CD8-positive, alpha-beta memory T cell (primary cell): ENCODE results near the gene ZNF683. TPM values are rescaled to one million over a fixed set of nuclear protein-coding genes. Genes with fewer than 3 reads are reported as not detected.

ENCODE experiments used
- CTCF ChIA-PET: fragments of 350-600 bp; sonication (Branson Sonifier 250); formaldehyde crosslinking; loops from one replicate; lab custom pipeline; 2021; ENCODE audit warnings: antibody characterized with exemption; lab: Charles Lee
- POLR2A ChIA-PET: fragments of 350-600 bp; sonication (Branson Sonifier 250); formaldehyde crosslinking; loops from one replicate; lab custom pipeline; 2021; ENCODE audit warnings: antibody characterized with exemption; lab: Charles Lee
- DNase-seq, 5 donors: peaks; one replicate each; pipeline versions ENCODE4 v3.0.0 to v3.0.0-alpha.2; 2020 to 2022; ENCODE audit warnings: mixed read lengths in 1 of 5
- H3K27ac ChIP-seq: one replicate; pipeline ENCODE4 v1.7.0; 2013; ENCODE audit warnings: low read depth, mild to moderate bottlenecking, low read length, moderate library complexity
- H3K27me3 ChIP-seq: 2 replicates; pipeline ENCODE4 v1.7.0; 2013; ENCODE audit warnings: low read length, mild to moderate bottlenecking; ENCODE audit not compliant: insufficient read depth, poor library complexity, severe bottlenecking
- H3K36me3 ChIP-seq: 2 replicates; pipeline ENCODE4 v1.7.0; 2013; ENCODE audit warnings: mild to moderate bottlenecking, low read length, moderate library complexity; ENCODE audit not compliant: insufficient read depth
- H3K4me1 ChIP-seq: 2 replicates; pipeline ENCODE4 v1.7.0; 2013; ENCODE audit warnings: mild to moderate bottlenecking, low read length, moderate library complexity; ENCODE audit not compliant: insufficient read depth
- H3K4me3 ChIP-seq: 2 replicates; pipeline ENCODE4 v1.7.0; 2013; ENCODE audit warnings: mild to moderate bottlenecking, low read length
- H3K9me3 ChIP-seq: 2 replicates; pipeline ENCODE4 v1.7.0; 2013; ENCODE audit warnings: mild to moderate bottlenecking, low read length
- H3K27ac Mint-ChIP-seq, 8 donors: one replicate each; pipeline ENCODE4 v1.8.0; 2020 to 2021; ENCODE audit warnings: mixed read lengths in 8 of 8, mild to moderate bottlenecking in 6 of 8, inconsistent platforms in 3 of 8, moderate library complexity in 3 of 8
- H3K27me3 Mint-ChIP-seq, 2 donors: one replicate each; pipeline ENCODE4 v1.8.0; 2020 to 2021; ENCODE audit warnings: mixed read lengths in 2 of 2, mild to moderate bottlenecking in 1 of 2, moderate library complexity in 1 of 2
- H3K36me3 Mint-ChIP-seq, 3 donors: one replicate each; pipeline ENCODE4 v1.8.0; 2020 to 2021; ENCODE audit warnings: mixed read lengths in 3 of 3, inconsistent platforms in 1 of 3, mild to moderate bottlenecking in 1 of 3
- H3K4me1 Mint-ChIP-seq, 3 donors: one replicate each; pipeline ENCODE4 v1.8.0; 2020 to 2021; ENCODE audit warnings: mixed read lengths in 3 of 3, inconsistent platforms in 1 of 3, mild to moderate bottlenecking in 1 of 3
- H3K4me3 Mint-ChIP-seq, 7 donors: one replicate each; pipeline ENCODE4 v1.8.0; 2020 to 2021; ENCODE audit warnings: mixed read lengths in 7 of 7, mild to moderate bottlenecking in 6 of 7, moderate library complexity in 4 of 7, inconsistent platforms in 2 of 7
- H3K9me3 Mint-ChIP-seq, 5 donors: one replicate each; pipeline ENCODE4 v1.8.0; 2020 to 2022; ENCODE audit warnings: mixed read lengths in 5 of 5, mild to moderate bottlenecking in 3 of 5, moderate library complexity in 2 of 5, inconsistent platforms in 1 of 5
- polyA plus RNA-seq: library from polyadenylated mRNA; unstranded; fragments of 300-500 nt; fragmentation: Illumina TruSeq; gene quantifications from one replicate; pipeline ENCODE4 v1.2.3, GENCODE V29; 2021
- total RNA-seq, 2 experiments: library from RNA; stranded (reverse); gene quantifications; one replicate each; pipeline ENCODE4 v1.2.3, GENCODE V29; 2021

Gene ZNF683
- total and polyA plus RNA-seq, 3 experiments from 2014 or later = 2.4 to 205 (median 2.7) TPM

DNA sequence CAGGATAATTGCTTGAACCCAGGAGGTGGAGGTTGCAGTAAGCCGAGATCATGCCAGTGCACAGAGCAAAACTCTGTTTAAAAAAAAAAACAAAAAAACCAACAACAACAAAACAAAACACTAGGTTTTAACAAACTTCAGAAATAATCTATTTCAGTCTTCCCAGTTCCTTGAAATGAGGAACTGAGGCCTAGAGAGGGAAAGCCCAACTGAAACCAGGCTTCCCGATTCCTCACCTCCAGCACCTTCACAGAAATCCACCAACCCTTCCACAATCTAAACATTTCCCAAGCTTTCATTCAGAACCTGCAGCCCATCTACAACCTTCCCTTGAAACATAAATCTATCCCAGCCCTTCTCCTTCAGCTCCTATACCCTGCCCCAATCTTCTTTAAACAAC is 55.4 kb downstream of the ZNF683 start:
- POLR2A ChIA-PET = interaction anchor here (0.6 to 10.4 kb wide), 6 partner anchors 10 to 47 kb away, joined by 3 to 287 read pairs (median 11); partner anchors contain the start of genes SH3BGRL3 and UBXN11
- H3K36me3 Mint-ChIP-seq = peaks cover 6 to 38% (median 15%) of the 10 kb centered on the region in 3 donors
- H3K27ac Mint-ChIP-seq = peak overlapping the region in 7 of 8 donors; percentile 55 to 96 (median 89)
- peaks cover 67 to 77% (median 69%) of the 10 kb centered on the region in 3 donors for H3K4me1 Mint-ChIP-seq
- no peaks in the 10 kb centered on the region for H3K27me3 ChIP-seq
- no peaks in the 10 kb centered on the region for H3K9me3 ChIP-seq
- H3K4me3 ChIP-seq = peak overlapping the region; percentile 93
- peak overlapping the region; percentile 81 to 99 (median 92) for H3K4me3 Mint-ChIP-seq
- DNase-seq = no peak
- H3K27me3 Mint-ChIP-seq = peaks cover 0 to 2% of the 10 kb centered on the region in 2 donors
- peaks cover 20% of the 10 kb centered on the region for H3K36me3 ChIP-seq
- H3K4me1 ChIP-seq = peaks cover 64% of the 10 kb centered on the region
- peak overlapping the region; percentile 52 for H3K27ac ChIP-seq
- H3K9me3 Mint-ChIP-seq = no peaks in the 10 kb centered on the region
- CTCF ChIA-PET = interaction anchor here (1.0 to 32.6 kb wide), 9 partner anchors 8 to 172 kb away, joined by 3 to 840 read pairs (median 5); partner anchors contain the start of genes C1orf232, SH3BGRL3, UBXN11 and ZNF593

DNA sequence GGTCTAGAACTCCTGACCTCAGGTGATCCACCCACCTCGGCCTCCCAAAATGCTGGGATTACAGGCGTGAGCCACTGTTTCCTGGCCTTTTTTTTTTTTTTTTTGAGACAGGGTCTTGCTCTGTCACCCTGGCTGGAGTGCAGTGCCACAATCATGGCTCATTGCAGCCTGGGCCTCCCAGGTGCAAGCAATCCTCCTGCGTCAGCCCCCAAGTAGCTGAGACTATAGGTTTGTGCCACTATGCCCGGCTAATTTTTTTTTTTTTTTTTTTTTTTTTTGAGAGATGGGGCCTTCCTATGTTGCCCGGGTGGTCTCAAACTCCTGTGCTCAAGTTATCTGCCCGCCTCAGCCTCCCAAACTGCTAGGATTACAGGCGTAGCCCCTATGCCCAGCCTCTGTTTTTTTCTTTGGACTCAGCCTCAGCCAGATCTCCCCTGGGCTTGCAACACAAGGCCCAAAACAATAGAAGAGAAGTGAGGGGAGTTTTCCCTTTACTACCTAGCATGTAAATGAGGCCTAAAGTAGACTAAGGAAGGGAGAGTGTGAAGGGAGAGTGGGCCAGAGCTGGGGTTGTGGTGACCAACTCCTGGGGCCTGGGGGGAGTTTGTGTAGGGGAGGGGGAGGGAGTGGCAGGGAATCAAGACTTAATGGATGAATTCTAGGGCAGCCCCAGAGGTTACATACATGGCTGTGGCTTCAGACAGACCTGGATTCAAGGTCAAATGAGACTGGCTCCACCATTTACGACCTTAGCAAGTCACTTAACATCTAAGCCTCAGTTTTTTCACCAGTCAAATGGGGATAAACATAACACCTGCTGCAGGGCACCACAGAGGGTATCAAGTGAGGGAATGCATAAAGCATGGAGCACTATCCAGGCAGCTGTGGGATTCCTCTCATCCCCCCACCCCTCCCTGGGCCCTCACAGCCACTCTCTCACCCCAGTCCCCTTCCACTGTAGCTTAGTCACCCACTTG is 56.4 kb downstream of the ZNF683 start:
- no peaks in the 10 kb centered on the region for H3K9me3 Mint-ChIP-seq
- POLR2A ChIA-PET = interaction anchor here (0.6 to 10.4 kb wide), 4 partner anchors 28 to 45 kb away, joined by 3 to 287 read pairs (median 54); partner anchors contain the start of gene SH3BGRL3
- no peak overlapping the region for H3K4me3 ChIP-seq
- DNase-seq = no peak
- peak overlapping the region; percentile 46 to 97 (median 89) for H3K4me3 Mint-ChIP-seq
- H3K9me3 ChIP-seq = no peaks in the 10 kb centered on the region
- peaks cover 0 to 2% of the 10 kb centered on the region in 2 donors for H3K27me3 Mint-ChIP-seq
- H3K4me1 Mint-ChIP-seq = peaks cover 64 to 71% (median 67%) of the 10 kb centered on the region in 3 donors
- peaks cover 2 to 29% (median 9%) of the 10 kb centered on the region in 3 donors for H3K36me3 Mint-ChIP-seq
- CTCF ChIA-PET = interaction anchor here (0.9 to 32.6 kb wide), 8 partner anchors 8 to 173 kb away, joined by 3 to 840 read pairs (median 5); partner anchors contain the start of genes SH3BGRL3 and UBXN11
- peaks cover 54% of the 10 kb centered on the region for H3K4me1 ChIP-seq
- peak overlapping the region; percentile 52 for H3K27ac ChIP-seq
- H3K27ac Mint-ChIP-seq = peak overlapping the region; percentile 14 to 94 (median 71)
- peaks cover 12% of the 10 kb centered on the region for H3K36me3 ChIP-seq
- H3K27me3 ChIP-seq = no peaks in the 10 kb centered on the region

DNA sequence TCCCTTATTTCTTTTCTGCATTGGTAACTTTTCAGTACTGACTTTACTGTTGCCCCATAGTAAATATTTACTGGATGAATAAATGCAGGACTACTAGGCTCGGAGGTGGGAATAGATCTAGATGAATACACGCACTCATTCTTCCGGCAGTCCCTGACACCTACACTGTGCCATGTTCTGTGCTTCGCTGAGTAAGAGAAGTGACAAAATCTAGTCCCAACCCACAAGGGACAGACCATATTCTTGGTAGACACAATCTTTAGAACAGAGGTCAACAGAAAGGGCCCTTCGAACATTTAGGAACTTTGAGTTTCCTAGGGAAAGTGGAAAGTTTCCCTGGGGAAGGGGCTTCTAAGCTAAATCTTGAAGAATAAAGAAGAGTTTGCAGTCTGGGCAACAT is 58.0 kb downstream of the ZNF683 start:
- no peaks in the 10 kb centered on the region for H3K27me3 ChIP-seq
- no peaks in the 10 kb centered on the region for H3K36me3 ChIP-seq
- Mint-ChIP-seq H3K36me3 (peaks cover 0 to 17% (median 6%) of the 10 kb centered on the region in 3 donors), H3K4me3 (peak overlapping the region; percentile 61 to 83 (median 76)), H3K9me3 (no peaks in the 10 kb centered on the region), H3K27ac (peak overlapping the region in 7 of 8 donors; percentile 39 to 95 (median 90)), H3K4me1 (peaks cover 52 to 56% (median 55%) of the 10 kb centered on the region in 3 donors), H3K27me3 (peaks cover 0 to 2% of the 10 kb centered on the region in 2 donors)
- no peak overlapping the region for H3K4me3 ChIP-seq
- H3K4me1 ChIP-seq = peaks cover 42% of the 10 kb centered on the region
- ChIA-PET CTCF (interaction anchor here (0.8 to 32.6 kb wide), 9 partner anchors 8 to 172 kb away, joined by 3 to 840 read pairs (median 4); partner anchors contain the start of genes CEP85, SH3BGRL3 and UBXN11), POLR2A (interaction anchor here (10.4 kb wide), 1 partner anchor 27 kb away, joined by 287 read pairs; no protein-coding TSS in a partner anchor)
- no peak for DNase-seq
- H3K27ac ChIP-seq = no peak overlapping the region
- H3K9me3 ChIP-seq = no peaks in the 10 kb centered on the region

Other genes with a start within 250 kb of the ZNF683 start
- not detected for gene FAM110D, start 213.7 kb downstream of the ZNF683 start, total RNA-seq
- not detected for gene FAM110D, start 213.7 kb downstream of the ZNF683 start, polyA plus RNA-seq
- not detected for gene C1orf232, start 203.8 kb downstream of the ZNF683 start, total RNA-seq
- not detected for gene C1orf232, start 203.8 kb downstream of the ZNF683 start, polyA plus RNA-seq
- gene ZNF593, start 202.8 kb downstream of the ZNF683 start, total RNA-seq = 10 to 100 TPM; 86.4 to 87.9 TPM
- gene ZNF593, start 202.8 kb downstream of the ZNF683 start, polyA plus RNA-seq = 26.2 TPM
- not detected for gene ZNF593OS, start 200.9 kb downstream of the ZNF683 start, total RNA-seq
- gene ZNF593OS, start 200.9 kb downstream of the ZNF683 start, polyA plus RNA-seq = 0.85 TPM
- gene CNKSR1, start 195.3 kb downstream of the ZNF683 start, total RNA-seq = under 1 TPM; 0.37 to 0.86 TPM
- gene CNKSR1, start 195.3 kb downstream of the ZNF683 start, polyA plus RNA-seq = not detected
- gene CATSPER4, start 182.1 kb downstream of the ZNF683 start, total RNA-seq = not detected
- not detected for gene CATSPER4, start 182.1 kb downstream of the ZNF683 start, polyA plus RNA-seq
- 10 to 100 TPM; 28.8 to 29.7 TPM for gene CEP85, start 138.6 kb downstream of the ZNF683 start, total RNA-seq
- gene CEP85, start 138.6 kb downstream of the ZNF683 start, polyA plus RNA-seq = 7.7 TPM
- 100 to 1,000 TPM; 447 to 472 TPM for gene SH3BGRL3, start 92.7 kb downstream of the ZNF683 start, total RNA-seq
- gene SH3BGRL3, start 92.7 kb downstream of the ZNF683 start, polyA plus RNA-seq = 1,786 TPM
- 10 to 100 TPM; 35.2 to 35.8 TPM for gene UBXN11, start 66.1 kb downstream of the ZNF683 start, total RNA-seq
- gene UBXN11, start 66.1 kb downstream of the ZNF683 start, polyA plus RNA-seq = 14.3 TPM
- 100 to 1,000 TPM; 355 to 388 TPM for gene CD52, start 54.8 kb downstream of the ZNF683 start, total RNA-seq
- 7,622 TPM for gene CD52, start 54.8 kb downstream of the ZNF683 start, polyA plus RNA-seq
- gene CRYBG2, start 18.6 kb downstream of the ZNF683 start, total RNA-seq = 1 to 10 TPM in 1 of 2 experiments, under 1 TPM in 1; 0.85 to 1.3 TPM
- 1.9 TPM for gene CRYBG2, start 18.6 kb downstream of the ZNF683 start, polyA plus RNA-seq
- not detected for gene LIN28A, start 38.1 kb upstream of the ZNF683 start, total RNA-seq
- gene LIN28A, start 38.1 kb upstream of the ZNF683 start, polyA plus RNA-seq = not detected
- 10 to 100 TPM; 47.9 to 52.2 TPM for gene DHDDS, start 59.6 kb upstream of the ZNF683 start, total RNA-seq
- gene DHDDS, start 59.6 kb upstream of the ZNF683 start, polyA plus RNA-seq = 21.6 TPM
- 100 to 1,000 TPM; 877 to 878 TPM for gene HMGN2, start 99.7 kb upstream of the ZNF683 start, total RNA-seq
- 599 TPM for gene HMGN2, start 99.7 kb upstream of the ZNF683 start, polyA plus RNA-seq
- 100 to 1,000 TPM; 187 to 189 TPM for gene RPS6KA1, start 157.0 kb upstream of the ZNF683 start, total RNA-seq
- gene RPS6KA1, start 157.0 kb upstream of the ZNF683 start, polyA plus RNA-seq = 193 TPM